Stimulated activated CD4-positive, alpha-beta T cell treated with anti-CD3 and anti-CD28 coated beads, TNF-alpha, amount 100 ng/mL, for 4 hours (primary cell): ENCODE results near the gene EGFR.

ENCODE experiments used
- DNase-seq, 3 experiments: peaks; one replicate each; pipeline ENCODE4 v3.0.0-alpha.2; 2020; ENCODE audit warnings: low read depth in 3 of 3

EGFR gene

GRCh38 chr7:55207436-55208125, 188.8 kb downstream of the EGFR start:
- no peak for DNase-seq

- DNase-seq = no peak
Observed at GRCh38 chr7:55209366-55209765, 190.5 kb downstream of the EGFR start.

GRCh38 chr7:55210176-55210575, 191.4 kb downstream of the EGFR start:
- DNase-seq = no peak

GRCh38 chr7:55210716-55211115, 191.9 kb downstream of the EGFR start:
- DNase-seq = no peak

GRCh38 chr7:55211726-55212125, 192.9 kb downstream of the EGFR start:
- DNase-seq = no peak

GRCh38 chr7:55212176-55212575, 193.4 kb downstream of the EGFR start:
- no peak for DNase-seq

- DNase-seq = no peak
Observed at GRCh38 chr7:55212838-55213237, 194.0 kb downstream of the EGFR start.

- no peak for DNase-seq
Observed at GRCh38 chr7:55214707-55215106, 195.9 kb downstream of the EGFR start.

GRCh38 chr7:55223023-55223422, 204.2 kb downstream of the EGFR start:
- no peak for DNase-seq

GRCh38 chr7:55224111-55224510, 205.3 kb downstream of the EGFR start:
- DNase-seq = no peak

GRCh38 chr7:55224810-55225209, 206.0 kb downstream of the EGFR start:
- DNase-seq = no peak

- no peak for DNase-seq
Observed at GRCh38 chr7:55230014-55230413, 211.2 kb downstream of the EGFR start.

- no peak for DNase-seq
Observed at GRCh38 chr7:55231736-55232280, 213.0 kb downstream of the EGFR start.

- no peak for DNase-seq
Observed at GRCh38 chr7:55233001-55233400, 214.2 kb downstream of the EGFR start.

- no peak for DNase-seq
Observed at GRCh38 chr7:55234408-55234807, 215.6 kb downstream of the EGFR start.

- no peak for DNase-seq
Observed at GRCh38 chr7:55235115-55235514, 216.3 kb downstream of the EGFR start.

- no peak for DNase-seq
Observed at GRCh38 chr7:55235801-55236200, 217.0 kb downstream of the EGFR start.

GRCh38 chr7:55236476-55236875, 217.7 kb downstream of the EGFR start:
- no peak for DNase-seq

GRCh38 chr7:55237156-55237893, 218.5 kb downstream of the EGFR start:
- no peak for DNase-seq

GRCh38 chr7:55239406-55239805, 220.6 kb downstream of the EGFR start:
- no peak for DNase-seq

- no peak for DNase-seq
Observed at GRCh38 chr7:55240418-55241142, 221.8 kb downstream of the EGFR start.

GRCh38 chr7:55241958-55242357, 223.1 kb downstream of the EGFR start:
- no peak for DNase-seq

GRCh38 chr7:55242613-55243012, 223.8 kb downstream of the EGFR start:
- no peak for DNase-seq
